Measurements from ENCODE around the gene PLAAT5. TPM values are rescaled to one million over a fixed set of nuclear protein-coding genes. Genes with fewer than 3 reads are reported as not detected.

Gene PLAAT5
- total RNA-seq, 6 experiments from 2014 or later: not detected

DNA sequence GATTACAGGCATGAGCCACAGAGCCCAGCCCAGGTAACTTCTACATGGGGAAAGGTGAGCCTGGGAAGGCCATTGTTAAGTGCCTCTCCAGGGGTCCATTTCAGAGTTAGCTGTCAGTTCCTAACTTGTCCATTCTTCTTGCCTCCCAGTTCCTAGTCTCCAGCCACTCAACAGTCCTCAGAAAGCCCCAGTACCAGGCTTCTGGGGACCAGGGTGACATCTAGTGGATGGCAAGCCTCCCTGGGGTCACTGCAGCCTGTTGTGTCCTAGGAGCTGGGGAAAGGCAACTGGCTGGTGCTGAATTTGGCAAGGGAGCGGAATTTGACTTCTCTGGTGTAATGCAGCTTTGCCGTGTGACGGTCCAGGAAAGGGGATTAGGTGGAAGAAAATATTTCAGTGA is 17.0 kb upstream of the PLAAT5 start:
- TF ChIP-seq, protein P1, sequence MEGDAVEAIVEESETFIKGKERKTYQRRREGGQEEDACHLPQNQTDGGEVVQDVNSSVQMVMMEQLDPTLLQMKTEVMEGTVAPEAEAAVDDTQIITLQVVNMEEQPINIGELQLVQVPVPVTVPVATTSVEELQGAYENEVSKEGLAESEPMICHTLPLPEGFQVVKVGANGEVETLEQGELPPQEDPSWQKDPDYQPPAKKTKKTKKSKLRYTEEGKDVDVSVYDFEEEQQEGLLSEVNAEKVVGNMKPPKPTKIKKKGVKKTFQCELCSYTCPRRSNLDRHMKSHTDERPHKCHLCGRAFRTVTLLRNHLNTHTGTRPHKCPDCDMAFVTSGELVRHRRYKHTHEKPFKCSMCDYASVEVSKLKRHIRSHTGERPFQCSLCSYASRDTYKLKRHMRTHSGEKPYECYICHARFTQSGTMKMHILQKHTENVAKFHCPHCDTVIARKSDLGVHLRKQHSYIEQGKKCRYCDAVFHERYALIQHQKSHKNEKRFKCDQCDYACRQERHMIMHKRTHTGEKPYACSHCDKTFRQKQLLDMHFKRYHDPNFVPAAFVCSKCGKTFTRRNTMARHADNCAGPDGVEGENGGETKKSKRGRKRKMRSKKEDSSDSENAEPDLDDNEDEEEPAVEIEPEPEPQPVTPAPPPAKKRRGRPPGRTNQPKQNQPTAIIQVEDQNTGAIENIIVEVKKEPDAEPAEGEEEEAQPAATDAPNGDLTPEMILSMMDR (IDR thresholded peaks at IDR 0.05): peak; percentile 54 to 77 (median 66)
- no peak for TF ChIP-seq POLR2A (IDR thresholded peaks at IDR 0.05)
- intact Hi-C loops (cut with DNase I): no loop called here
- no peaks in the 10 kb centered on the region for H3K36me3 ChIP-seq
- peak; percentile 75 to 87 (median 82) for ATAC-seq
- DNase-seq: peak; percentile 72 to 89 (median 83)
- WGBS (ENCODE audit: insufficient coverage, low coverage, low lambda C conversion rate, missing lambda C conversion rate): 40% methylated on average over 3 of the region's 3 CpGs
- H3K9me3 ChIP-seq: no peaks in the 10 kb centered on the region
- H3K4me1 ChIP-seq: peaks cover 0 to 54% (median 13%) of the 10 kb centered on the region in 4 donors
- H3K27me3 ChIP-seq: no peaks in the 10 kb centered on the region
- no peak overlapping the region for H3K27ac ChIP-seq
- no peak overlapping the region for H3K4me3 ChIP-seq

DNA sequence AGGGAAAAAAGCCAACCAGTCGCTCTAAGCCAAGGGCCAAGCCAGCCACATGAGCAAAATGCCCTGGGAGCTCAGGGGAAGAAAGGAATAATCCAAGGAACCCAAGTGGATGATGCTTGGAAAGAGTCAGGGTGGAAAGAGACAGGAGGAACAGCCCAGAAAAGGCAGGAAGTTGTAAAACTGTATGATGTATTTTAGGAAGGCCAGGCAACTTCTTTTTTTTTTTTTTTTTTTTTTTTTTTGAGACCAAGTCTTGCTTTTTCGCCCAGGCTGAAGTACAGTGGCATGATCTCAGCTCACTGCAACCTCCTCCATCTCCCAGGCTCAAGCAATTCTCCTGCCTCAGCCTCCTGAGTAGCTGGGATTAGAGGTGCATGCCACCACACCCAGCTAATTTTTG is 16.5 kb upstream of the PLAAT5 start:
- WGBS (ENCODE audit: insufficient coverage, low coverage, low lambda C conversion rate, missing lambda C conversion rate): 69% methylated on average over 2 of the region's 2 CpGs
- ATAC-seq: no peak
- H3K4me3 ChIP-seq: no peak overlapping the region
- peaks cover 0 to 59% (median 13%) of the 10 kb centered on the region in 4 donors for H3K4me1 ChIP-seq
- H3K27ac ChIP-seq: no peak overlapping the region
- intact Hi-C loops (cut with DNase I): no loop called here
- TF ChIP-seq, protein P1 (IDR thresholded peaks at IDR 0.05): no peak
- no peak for TF ChIP-seq POLR2A (IDR thresholded peaks at IDR 0.05)
- no peaks in the 10 kb centered on the region for H3K36me3 ChIP-seq
- DNase-seq: no peak
- H3K9me3 ChIP-seq: no peaks in the 10 kb centered on the region
- no peaks in the 10 kb centered on the region for H3K27me3 ChIP-seq

DNA sequence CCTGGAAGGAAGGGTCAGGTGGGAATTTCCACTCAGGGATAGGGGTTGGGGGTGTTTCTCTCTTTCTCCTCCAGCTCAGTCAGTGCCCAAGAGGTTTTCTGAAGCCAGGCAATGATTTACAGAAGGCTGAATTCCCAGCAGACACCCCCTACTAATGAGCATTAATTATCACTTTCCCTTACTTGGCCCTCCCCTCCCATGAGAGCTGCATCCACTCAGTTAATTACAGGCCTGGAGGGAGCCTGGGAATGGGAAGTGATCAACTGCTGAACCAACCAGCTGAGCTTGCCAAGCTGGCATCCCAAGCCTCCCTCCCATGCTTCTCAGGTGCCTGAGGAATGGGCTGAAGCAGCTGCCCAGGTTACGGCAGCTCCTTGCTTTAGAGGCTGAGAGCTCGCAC is 15.9 kb upstream of the PLAAT5 start:
- intact Hi-C loops (cut with DNase I): no loop called here
- Histone ChIP-seq H3K27me3 (no peaks in the 10 kb centered on the region), H3K9me3 (no peaks in the 10 kb centered on the region), H3K27ac (no peak overlapping the region), H3K36me3 (no peaks in the 10 kb centered on the region), H3K4me1 (peaks cover 0 to 64% (median 13%) of the 10 kb centered on the region in 4 donors), H3K4me3 (no peak overlapping the region)
- no peak for ATAC-seq
- TF ChIP-seq POLR2A (IDR thresholded peaks at IDR 0.05): no peak
- TF ChIP-seq, protein P1 (IDR thresholded peaks at IDR 0.05): no peak
- WGBS (ENCODE audit: insufficient coverage, low coverage, low lambda C conversion rate, missing lambda C conversion rate): 100% methylated on average over 1 of the region's 2 CpGs
- DNase-seq: no peak

DNA sequence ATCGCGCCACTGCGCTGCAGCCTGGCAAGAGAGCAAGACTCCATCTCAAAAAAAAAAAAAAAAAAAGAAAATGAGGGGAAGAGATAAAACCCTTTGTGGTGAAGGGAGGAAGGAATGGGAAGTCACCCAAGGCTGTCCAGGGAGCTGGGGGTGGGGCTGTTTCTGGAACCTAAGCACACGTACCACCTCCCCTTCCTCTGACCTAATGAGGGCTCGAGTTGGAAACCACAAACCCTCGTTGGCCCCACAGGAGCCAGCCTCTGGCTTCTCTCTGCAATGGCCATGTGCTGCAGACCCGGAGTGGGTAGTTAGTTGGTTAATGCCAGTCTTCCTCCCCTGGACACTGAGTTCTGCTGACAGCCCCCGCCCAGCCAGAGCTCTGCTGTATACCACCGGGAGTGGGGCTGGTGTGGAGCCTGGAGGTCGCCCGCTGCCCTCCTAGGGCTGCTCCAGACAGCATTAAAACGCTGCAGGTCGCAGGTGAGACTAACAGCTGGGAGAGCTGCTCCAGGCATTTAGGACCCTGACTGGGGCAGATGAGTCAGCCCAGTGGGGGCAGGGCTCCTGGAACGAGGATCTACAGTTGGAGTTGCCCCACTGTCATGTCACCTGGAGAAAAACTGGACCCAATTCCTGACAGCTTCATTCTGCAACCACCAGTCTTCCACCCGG is 15.0 kb upstream of the PLAAT5 start, which contains the start of gene LGALS12:
TSS of gene LGALS12 (plus strand) at position 228 of the 672 bp plus-strand sequence. CDS start at position 603, 375 bp downstream.
- no peaks in the 10 kb centered on the region for H3K9me3 ChIP-seq
- no peak within 1 kb of the TSS for H3K27ac ChIP-seq
- intact Hi-C loops (cut with DNase I): no loop called here
- peaks cover 0 to 57% (median 12%) of the 10 kb centered on the region in 4 donors for H3K4me1 ChIP-seq
- TF ChIP-seq POLR2A (IDR thresholded peaks at IDR 0.05): no peak
- TF ChIP-seq, protein P1 (IDR thresholded peaks at IDR 0.05): no peak
- ATAC-seq (no peak), DNase-seq (peak in 2 of 3 donors; percentile 38 to 42)
- no peaks in the 10 kb centered on the region for H3K27me3 ChIP-seq
- H3K4me3 ChIP-seq: no peak within 1 kb of the TSS
- WGBS (ENCODE audit: insufficient coverage, low coverage, low lambda C conversion rate, missing lambda C conversion rate): 61% methylated on average over 4 of the region's 15 CpGs
- no peaks in the 10 kb centered on the region for H3K36me3 ChIP-seq

Data from right lobe of liver (tissue), 6 donors.